D721Med (cell line): ENCODE data around the gene PLA2G15.

Source experiments
- DNase-seq: peaks from one replicate; pipeline ENCODE4 v3.0.0; 2011; ENCODE audit warnings: low spot score; ENCODE audit not compliant: insufficient read length
- FAIRE-seq: peaks from 2 replicates; lab custom pipeline; 2011; peaks lifted over from hg19 to GRCh38; lab: Jason Lieb, UNC
- CTCF ChIP-seq: IDR thresholded peaks from 2 replicates; pipeline ENCODE4 v1.5.1; 2012; ENCODE audit warnings: mild to moderate bottlenecking, control low read depth; ENCODE audit not compliant: insufficient read depth; ENCODE audit errors: missing control alignments

PLA2G15 gene

GRCh38 chr16:68298312-68298711 lies 53.1 kb downstream of the PLA2G15 start:
- FAIRE-seq (no peak), DNase-seq (no peak)
- TF ChIP-seq CTCF, result no peak

GRCh38 chr16:68298907-68299561 lies 53.9 kb downstream of the PLA2G15 start:
- peak; percentile 20 for TF ChIP-seq CTCF
- DNase-seq, result no peak
- no peak for FAIRE-seq

- no peak for TF ChIP-seq CTCF
- DNase-seq, result no peak
Observed at GRCh38 chr16:68299571-68300453, 54.6 kb downstream of the PLA2G15 start.

GRCh38 chr16:68300734-68301459 lies 55.7 kb downstream of the PLA2G15 start:
- TF ChIP-seq CTCF, result no peak
- FAIRE-seq (no peak), DNase-seq (no peak)

More at GRCh38 chr16:68299571-68300453, 54.6 kb downstream of the PLA2G15 start:
- FAIRE-seq, result no peak

GRCh38 chr16:68306633-68307032 lies 61.5 kb downstream of the PLA2G15 start:
- FAIRE-seq, result no peak
- no peak for TF ChIP-seq CTCF
- DNase-seq, result no peak

- DNase-seq (no peak), FAIRE-seq (no peak)
- no peak for TF ChIP-seq CTCF
Observed at GRCh38 chr16:68309799-68310198, 64.6 kb downstream of the PLA2G15 start.
